GM19452 (cell line): ENCODE measurements around the gene LAMA5.

Source experiments
- ATAC-seq: cut with Tn5 transposase; IDR thresholded peaks from one replicate; pipeline ENCODE4 v1.9.1; 2021; ENCODE audit not compliant: unreplicated experiment

Gene LAMA5

GRCh38 chr20:62268228-62268900 is 98.7 kb downstream of the LAMA5 start:
- no peak for ATAC-seq

- no peak for ATAC-seq
Observed at GRCh38 chr20:62267543-62267942, 99.6 kb downstream of the LAMA5 start.

GRCh38 chr20:62266851-62267250 is 100.3 kb downstream of the LAMA5 start:
- no peak for ATAC-seq

GRCh38 chr20:62266340-62266739 is 100.8 kb downstream of the LAMA5 start:
- no peak for ATAC-seq

GRCh38 chr20:62265365-62265764 is 101.7 kb downstream of the LAMA5 start:
- ATAC-seq = no peak

GRCh38 chr20:62263396-62263795 is 103.7 kb downstream of the LAMA5 start:
- ATAC-seq = no peak

GRCh38 chr20:62262064-62262463 is 105.0 kb downstream of the LAMA5 start:
- no peak for ATAC-seq

- ATAC-seq = no peak
Observed at GRCh38 chr20:62259294-62259565, 107.9 kb downstream of the LAMA5 start.
